OCI-LY1 (cell line): ENCODE measurements around the gene CELF2.

Source experiments
- H2AFZ ChIP-seq: fragments of 200-600 bp; sonication (generic), shearing (Covaris generic); 2 replicates; pipeline ENCODE4 v1.6.0; 2014; ENCODE audit warnings: antibody characterized with exemption, mild to moderate bottlenecking, low read length
- H3F3A ChIP-seq: fragments of 200-600 bp; sonication (generic), shearing (Covaris generic); 2 replicates; pipeline ENCODE4 v1.6.0; 2014; ENCODE audit warnings: mild to moderate bottlenecking, antibody characterized with exemption, low read length, moderate library complexity; ENCODE audit not compliant: insufficient read depth
- H3K27ac ChIP-seq: fragments of 200-600 bp; sonication (generic); 2 replicates; pipeline ENCODE4 v1.5.1; 2014; ENCODE audit warnings: low read length, mixed run types, mild to moderate bottlenecking, low read depth; ENCODE audit not compliant: poor library complexity, severe bottlenecking
- H3K27me3 ChIP-seq: fragments of 200-600 bp; sonication (generic); 2 replicates; pipeline ENCODE4 v1.6.0; 2014; ENCODE audit warnings: antibody characterized with exemption, mild to moderate bottlenecking, low read length, moderate library complexity; ENCODE audit not compliant: insufficient read depth
- H3K36me3 ChIP-seq: fragments of 200-600 bp; sonication (generic); 2 replicates; pipeline ENCODE4 v1.6.1; 2014; ENCODE audit warnings: mild to moderate bottlenecking, antibody characterized with exemption, low read length, moderate library complexity, mixed read lengths; ENCODE audit not compliant: insufficient read depth
- H3K4me1 ChIP-seq: fragments of 200-600 bp; sonication (generic); 2 replicates; pipeline ENCODE4 v1.5.1; 2014; ENCODE audit warnings: mild to moderate bottlenecking, low read length, moderate library complexity; ENCODE audit not compliant: insufficient read depth, severe bottlenecking
- H3K4me2 ChIP-seq: fragments of 200-600 bp; sonication (generic), shearing (Covaris generic); 2 replicates; pipeline ENCODE4 v1.6.1; 2014; ENCODE audit warnings: low read length
- H3K4me3 ChIP-seq: fragments of 200-600 bp; sonication (generic); 2 replicates; pipeline ENCODE4 v1.5.1; 2014; ENCODE audit warnings: low read length, low read depth, mild to moderate bottlenecking, mixed read lengths; ENCODE audit not compliant: poor library complexity, severe bottlenecking
- H3K79me2 ChIP-seq: fragments of 200-600 bp; shearing (Covaris generic); 2 replicates; pipeline ENCODE4 v1.6.1; 2016; ENCODE audit warnings: mixed run types, low read length, mixed read lengths; ENCODE audit not compliant: insufficient read depth
- H3K9ac ChIP-seq: fragments of 200-600 bp; sonication (generic), shearing (Covaris generic); 2 replicates; pipeline ENCODE4 v1.6.1; 2014; ENCODE audit warnings: mild to moderate bottlenecking, low read length, mixed read lengths
- H3K9me2 ChIP-seq: fragments of 200-600 bp; sonication (generic), shearing (Covaris generic); 2 replicates; pipeline ENCODE4 v1.6.1; 2014; ENCODE audit warnings: low read depth, mild to moderate bottlenecking, low read length, mixed read lengths
- H3K9me3 ChIP-seq: fragments of 200-600 bp; shearing (Covaris generic); 2 replicates; pipeline ENCODE4 v1.6.1; 2014; ENCODE audit warnings: low read length, mixed read lengths
- H4K20me1 ChIP-seq: fragments of 200-600 bp; sonication (generic), shearing (Covaris generic); 2 replicates; pipeline ENCODE4 v1.6.0; 2016; ENCODE audit warnings: mild to moderate bottlenecking, low read length; ENCODE audit not compliant: insufficient read depth
- EZH2 ChIP-seq: fragments of 200-600 bp; sonication (generic), shearing (Covaris generic); IDR thresholded peaks from 2 replicates; pipeline ENCODE4 v1.8.0; 2017; ENCODE audit warnings: borderline replicate concordance, mixed run types, mild to moderate bottlenecking, antibody characterized with exemption, low read length, moderate library complexity, mixed read lengths
- TF ChIP-seq, protein P1 (sequence below): fragments of 200-600 bp; sonication (generic), shearing (Covaris generic); IDR thresholded peaks from 2 replicates; pipeline ENCODE4 v1.5.1; 2017; ENCODE audit warnings: mild to moderate bottlenecking, antibody characterized with exemption, low read length, moderate library complexity, mixed read lengths

Gene CELF2

DNA sequence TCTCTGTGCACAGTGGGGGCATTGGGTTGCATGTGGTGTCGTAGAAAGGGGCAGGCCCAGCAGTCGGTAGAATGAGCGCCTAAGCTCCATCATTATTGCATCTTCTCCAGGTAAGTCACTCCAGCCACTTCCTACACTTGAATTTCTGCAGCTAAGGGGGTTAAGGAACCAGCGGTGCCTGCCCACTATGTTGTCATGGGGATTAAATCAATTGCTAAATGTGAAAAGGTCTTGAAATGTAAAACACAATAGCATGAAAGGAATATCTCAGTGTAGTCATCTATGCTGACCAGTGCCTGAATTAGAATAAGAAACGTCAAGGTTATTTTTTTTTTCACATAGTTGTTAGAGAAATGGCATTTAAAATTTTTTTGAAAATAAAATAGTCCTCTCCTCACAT is 15.2 kb upstream of the CELF2 start:
- no peak overlapping the region for H3K4me2 ChIP-seq
- no peaks in the 10 kb centered on the region for H3K36me3 ChIP-seq
- H3K4me1 ChIP-seq: no peaks in the 10 kb centered on the region
- no peaks in the 10 kb centered on the region for H3K9me3 ChIP-seq
- no peak overlapping the region for H3K27ac ChIP-seq
- H4K20me1 ChIP-seq: no peaks in the 10 kb centered on the region
- H2AFZ ChIP-seq: no peak overlapping the region
- no peaks in the 10 kb centered on the region for H3K27me3 ChIP-seq
- H3K4me3 ChIP-seq: no peak overlapping the region
- H3F3A ChIP-seq: no peaks in the 10 kb centered on the region
- H3K9ac ChIP-seq: no peak overlapping the region
- TF ChIP-seq, protein P1, sequence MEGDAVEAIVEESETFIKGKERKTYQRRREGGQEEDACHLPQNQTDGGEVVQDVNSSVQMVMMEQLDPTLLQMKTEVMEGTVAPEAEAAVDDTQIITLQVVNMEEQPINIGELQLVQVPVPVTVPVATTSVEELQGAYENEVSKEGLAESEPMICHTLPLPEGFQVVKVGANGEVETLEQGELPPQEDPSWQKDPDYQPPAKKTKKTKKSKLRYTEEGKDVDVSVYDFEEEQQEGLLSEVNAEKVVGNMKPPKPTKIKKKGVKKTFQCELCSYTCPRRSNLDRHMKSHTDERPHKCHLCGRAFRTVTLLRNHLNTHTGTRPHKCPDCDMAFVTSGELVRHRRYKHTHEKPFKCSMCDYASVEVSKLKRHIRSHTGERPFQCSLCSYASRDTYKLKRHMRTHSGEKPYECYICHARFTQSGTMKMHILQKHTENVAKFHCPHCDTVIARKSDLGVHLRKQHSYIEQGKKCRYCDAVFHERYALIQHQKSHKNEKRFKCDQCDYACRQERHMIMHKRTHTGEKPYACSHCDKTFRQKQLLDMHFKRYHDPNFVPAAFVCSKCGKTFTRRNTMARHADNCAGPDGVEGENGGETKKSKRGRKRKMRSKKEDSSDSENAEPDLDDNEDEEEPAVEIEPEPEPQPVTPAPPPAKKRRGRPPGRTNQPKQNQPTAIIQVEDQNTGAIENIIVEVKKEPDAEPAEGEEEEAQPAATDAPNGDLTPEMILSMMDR: no peak
- no peak for TF ChIP-seq EZH2
- H3K79me2 ChIP-seq: no peaks in the 10 kb centered on the region
- H3K9me2 ChIP-seq: no peaks in the 10 kb centered on the region

DNA sequence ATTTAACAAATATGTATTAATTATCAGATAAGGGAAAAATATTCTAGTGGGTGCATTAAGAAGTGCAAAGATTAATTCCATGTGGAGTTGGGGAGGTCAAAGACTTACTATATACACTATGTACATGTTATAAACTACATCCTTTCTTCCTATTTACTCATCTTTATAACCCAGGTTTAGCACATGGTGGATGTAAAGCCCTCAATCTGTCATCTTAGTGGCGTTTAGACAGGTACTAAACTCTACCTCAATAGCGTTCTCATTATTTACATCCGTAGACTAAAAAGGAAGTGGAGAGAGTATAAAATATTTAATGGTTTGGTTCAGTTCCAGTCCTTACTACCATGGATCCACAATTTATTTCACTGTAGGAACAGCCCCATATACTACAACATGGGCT is 14.8 kb upstream of the CELF2 start:
- TF ChIP-seq, protein P1: no peak
- no peak for TF ChIP-seq EZH2
- no peak overlapping the region for H3K9ac ChIP-seq
- no peak overlapping the region for H3K4me3 ChIP-seq
- no peaks in the 10 kb centered on the region for H4K20me1 ChIP-seq
- H3K4me1 ChIP-seq: no peaks in the 10 kb centered on the region
- no peak overlapping the region for H2AFZ ChIP-seq
- H3F3A ChIP-seq: no peaks in the 10 kb centered on the region
- H3K27ac ChIP-seq: no peak overlapping the region
- H3K27me3 ChIP-seq: no peaks in the 10 kb centered on the region
- no peaks in the 10 kb centered on the region for H3K9me2 ChIP-seq
- no peak overlapping the region for H3K4me2 ChIP-seq
- no peaks in the 10 kb centered on the region for H3K9me3 ChIP-seq
- no peaks in the 10 kb centered on the region for H3K36me3 ChIP-seq
- H3K79me2 ChIP-seq: no peaks in the 10 kb centered on the region

DNA sequence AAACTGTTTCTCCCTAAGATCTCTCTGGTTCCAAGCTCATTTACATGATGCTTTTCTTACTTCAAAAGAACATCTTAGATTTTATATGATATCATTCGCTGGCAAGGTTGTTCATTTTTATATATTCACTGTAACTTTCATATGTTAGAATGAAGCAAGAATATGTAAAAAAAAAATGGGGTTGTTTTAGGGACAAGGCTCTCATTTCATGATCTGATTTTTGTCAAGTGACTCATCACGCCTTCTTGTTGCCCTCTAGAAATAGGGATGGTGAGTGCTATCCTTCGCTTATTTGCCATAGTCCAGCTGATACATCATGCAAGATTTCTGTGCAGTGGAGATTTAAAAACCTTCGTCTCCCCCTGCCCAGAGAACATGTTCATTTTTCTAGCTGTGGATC is 14.0 kb upstream of the CELF2 start:
- H3K36me3 ChIP-seq: no peaks in the 10 kb centered on the region
- H3K4me1 ChIP-seq: no peaks in the 10 kb centered on the region
- H3K4me2 ChIP-seq: no peak overlapping the region
- H3K4me3 ChIP-seq: no peak overlapping the region
- H3K79me2 ChIP-seq: no peaks in the 10 kb centered on the region
- no peak overlapping the region for H3K9ac ChIP-seq
- H3F3A ChIP-seq: no peaks in the 10 kb centered on the region
- TF ChIP-seq, protein P1: no peak
- no peak for TF ChIP-seq EZH2
- H2AFZ ChIP-seq: no peak overlapping the region
- no peaks in the 10 kb centered on the region for H3K27me3 ChIP-seq
- no peaks in the 10 kb centered on the region for H3K9me3 ChIP-seq
- H4K20me1 ChIP-seq: no peaks in the 10 kb centered on the region
- no peak overlapping the region for H3K27ac ChIP-seq
- no peaks in the 10 kb centered on the region for H3K9me2 ChIP-seq
